GM23338 (cell line): Measurements from ENCODE around the gene MMP17. TPM values are rescaled to one million over a fixed set of nuclear protein-coding genes. Genes with fewer than 3 reads are reported as not detected.

Experiments used
- ATAC-seq: fragments of 200-7000 bp; cut with Tn5 transposase; 3 replicates; pipeline ENCODE4 v1.9.1; 2020
- DNase-seq: peaks from one replicate; pipeline ENCODE4 v3.0.0-alpha.2; 2015; ENCODE audit warnings: low spot score
- H2AFZ ChIP-seq: fragments of 200-600 bp; sonication (generic); 2 replicates; pipeline ENCODE4 v1.8.0; 2016; ENCODE audit warnings: antibody characterized with exemption, mild to moderate bottlenecking, moderate library complexity
- H3F3A ChIP-seq: fragments of 200-600 bp; sonication (generic); replicated peaks from 2 replicates; pipeline ENCODE4 v1.8.0; 2017; ENCODE audit warnings: antibody characterized with exemption, mixed run types, low read depth
- H3K27ac ChIP-seq: fragments of 200-600 bp; sonication (generic); 2 replicates; pipeline ENCODE4 v1.6.1; 2016; ENCODE audit warnings: low read depth
- H3K27me3 ChIP-seq: fragments of 200-600 bp; sonication (generic); 2 replicates; pipeline ENCODE4 v1.8.0; 2016; ENCODE audit warnings: mild to moderate bottlenecking, mixed run types, moderate library complexity; ENCODE audit not compliant: insufficient read depth
- H3K36me3 ChIP-seq: fragments of 200-600 bp; sonication (generic); 2 replicates; pipeline ENCODE4 v1.8.0; 2016; ENCODE audit warnings: mild to moderate bottlenecking; ENCODE audit not compliant: insufficient read depth
- H3K4me1 ChIP-seq: fragments of 200-600 bp; sonication (generic); 2 replicates; pipeline ENCODE4 v1.8.0; 2016; ENCODE audit warnings: mild to moderate bottlenecking, moderate library complexity; ENCODE audit not compliant: insufficient read depth
- H3K4me2 ChIP-seq: fragments of 200-600 bp; sonication (generic); 2 replicates; pipeline ENCODE4 v1.7.1; 2017; ENCODE audit warnings: mixed run types
- H3K4me3 ChIP-seq: fragments of 200-600 bp; sonication (generic); 2 replicates; pipeline ENCODE4 v1.6.1; 2016; ENCODE audit warnings: mixed run types
- H3K79me2 ChIP-seq: fragments of 200-600 bp; sonication (generic); replicated peaks from 2 replicates; pipeline ENCODE4 v1.8.0; 2017; ENCODE audit warnings: mild to moderate bottlenecking; ENCODE audit not compliant: insufficient read depth
- H3K9me2 ChIP-seq: fragments of 200-600 bp; sonication (generic); 2 replicates; pipeline ENCODE4 v1.8.0; 2017; ENCODE audit not compliant: insufficient read depth
- H4K20me1 ChIP-seq: fragments of 200-600 bp; sonication (generic); replicated peaks from 2 replicates; pipeline ENCODE4 v1.8.0; 2017; ENCODE audit warnings: mild to moderate bottlenecking; ENCODE audit not compliant: insufficient read depth
- H3K27ac Mint-ChIP-seq: 2 replicates; pipeline ENCODE4 v1.8.0; 2020; ENCODE audit warnings: inconsistent platforms, mild to moderate bottlenecking, moderate library complexity, mixed read lengths
- H3K27me3 Mint-ChIP-seq: 3 replicates; pipeline ENCODE4 v1.8.0; 2022; ENCODE audit warnings: low read depth, mild to moderate bottlenecking, moderate library complexity, mixed read lengths, inconsistent platforms; ENCODE audit not compliant: insufficient read depth, poor library complexity
- H3K36me3 Mint-ChIP-seq: 3 replicates; pipeline ENCODE4 v1.8.0; 2021; ENCODE audit warnings: low read depth, mild to moderate bottlenecking, inconsistent platforms, moderate library complexity, mixed read lengths
- H3K4me1 Mint-ChIP-seq: 3 replicates; pipeline ENCODE4 v1.8.0; 2020; ENCODE audit warnings: mild to moderate bottlenecking, inconsistent platforms, mixed read lengths
- H3K4me3 Mint-ChIP-seq: 3 replicates; pipeline ENCODE4 v1.8.0; 2021; ENCODE audit warnings: moderate library complexity, mild to moderate bottlenecking, inconsistent platforms, mixed read lengths
- H3K9me3 Mint-ChIP-seq: 3 replicates; pipeline ENCODE4 v1.8.0; 2020; ENCODE audit warnings: moderate library complexity, mild to moderate bottlenecking, inconsistent platforms, mixed read lengths
- CREB1 ChIP-seq: fragments of 250-450 bp; sonication (Bioruptor Pico); IDR thresholded peaks from 2 replicates; pipeline ENCODE4 v1.5.0; 2020; ENCODE audit warnings: low read depth, mild to moderate bottlenecking, moderate library complexity
- CTCF ChIP-seq, 2 experiments: fragments of 200-600 bp in 1 of 2; sonication (generic) in 1 of 2; conservative IDR thresholded peaks; 2 replicates each; pipeline versions ENCODE4 v1.5.1 to v1.6.1; 2016 to 2017; ENCODE audit warnings: antibody characterized with exemption in 2 of 2, low read depth in 2 of 2, mild to moderate bottlenecking in 2 of 2, moderate library complexity in 1 of 2
- ETS1 ChIP-seq: IDR thresholded peaks from 2 replicates; pipeline ENCODE4 v1.6.1; 2016; ENCODE audit warnings: antibody characterized with exemption
- EZH2 ChIP-seq: fragments of 200-600 bp; sonication (generic); IDR thresholded peaks from one replicate; pipeline ENCODE4 v1.8.0; 2017; ENCODE audit warnings: antibody characterized with exemption, mild to moderate bottlenecking, low read depth; ENCODE audit not compliant: unreplicated experiment
- EZH2phosphoT487 ChIP-seq: fragments of 200-600 bp; sonication (generic); IDR thresholded peaks from one replicate; pipeline ENCODE4 v1.8.1; 2018; ENCODE audit warnings: antibody characterized with exemption; ENCODE audit not compliant: unreplicated experiment
- JUNB ChIP-seq: IDR thresholded peaks from one replicate; pipeline ENCODE4 v1.6.1; 2016; ENCODE audit warnings: antibody characterized with exemption; ENCODE audit not compliant: unreplicated experiment
- NANOG ChIP-seq: IDR thresholded peaks from 2 replicates; pipeline ENCODE4 v1.6.1; 2016; ENCODE audit warnings: antibody characterized with exemption, borderline replicate concordance
- POLR2AphosphoS5 ChIP-seq: IDR thresholded peaks from 2 replicates; pipeline ENCODE4 v1.6.1; 2016; ENCODE audit warnings: antibody characterized with exemption, low read depth
- REST ChIP-seq: IDR thresholded peaks from one replicate; pipeline ENCODE4 v1.6.1; 2018; ENCODE audit warnings: antibody characterized with exemption; ENCODE audit not compliant: unreplicated experiment
- STAT1 ChIP-seq: IDR thresholded peaks from one replicate; pipeline ENCODE4 v1.6.1; 2016; ENCODE audit warnings: antibody characterized with exemption; ENCODE audit not compliant: unreplicated experiment
- ZNF114 ChIP-seq: fragments of 250-450 bp; sonication (Bioruptor Pico); IDR thresholded peaks from 2 replicates; pipeline ENCODE4 v1.5.0; 2020; ENCODE audit warnings: mild to moderate bottlenecking, moderate library complexity
- ZNF331 ChIP-seq: fragments of 250-450 bp; sonication (Bioruptor Pico); IDR thresholded peaks from 2 replicates; pipeline ENCODE4 v1.5.0; 2020; ENCODE audit warnings: low read depth, mild to moderate bottlenecking, moderate library complexity
- ZNF462 ChIP-seq: fragments of 250-450 bp; sonication (Bioruptor Pico); IDR thresholded peaks from 2 replicates; pipeline ENCODE4 v1.5.0; 2020; ENCODE audit warnings: mild to moderate bottlenecking, moderate library complexity
- polyA plus RNA-seq: library from polyadenylated mRNA; unstranded; fragments of >200 nt; fragmentation: Nextera tagmentation; extraction: Ambion mirVana; gene quantifications from 2 replicates; pipeline ENCODE4 v1.2.1, GENCODE V29; 2016
- total RNA-seq: library from RNA; depleted of rRNA; stranded (reverse); fragments of >200 nt; shearing (Covaris generic); gene quantifications from 2 replicates; pipeline ENCODE4 v1.2.3, GENCODE V29; 2014

The MMP17 gene
- total and polyA plus RNA-seq, 2 experiments from 2014 or later: 10.4 to 48.5 TPM

GRCh38 chr12:131824450-131824849, 3.7 kb upstream of the MMP17 start:
- no peak for DNase-seq
- H3K27ac Mint-ChIP-seq: no peak overlapping the region

More at GRCh38 chr12:131824450-131824849, 3.7 kb upstream of the MMP17 start:
- TF ChIP-seq ZNF462 (CRISPR knock-in tag) (no peak), JUNB (no peak), ZNF114 (CRISPR knock-in tag) (no peak), NANOG (no peak), EZH2phosphoT487 (no peak), POLR2AphosphoS5 (no peak), CREB1 (CRISPR knock-in tag) (no peak), STAT1 (no peak), REST (no peak), ETS1 (no peak), ZNF331 (CRISPR knock-in tag) (no peak), EZH2 (no peak), CTCF (conservative IDR thresholded peaks at IDR 0.05; ENCODE audit: low read depth in 2 of 2) (no peak)
- Histone ChIP-seq H3F3A (no peaks in the 10 kb centered on the region), H2AFZ (no peak overlapping the region), H3K79me2 (no peaks in the 10 kb centered on the region), H3K27me3 (peaks cover 13% of the 10 kb centered on the region), H3K4me1 (peaks cover 2% of the 10 kb centered on the region; the same call in 1 of the 2 replicates), H4K20me1 (no peaks in the 10 kb centered on the region), H3K4me2 (no peak overlapping the region), H3K27ac (no peak overlapping the region), H3K4me3 (no peak overlapping the region), H3K9me2 (no peaks in the 10 kb centered on the region), H3K36me3 (no peaks in the 10 kb centered on the region)
- Mint-ChIP-seq H3K27me3 (peaks cover 7% of the 10 kb centered on the region), H3K4me3 (no peak overlapping the region), H3K9me3 (no peaks in the 10 kb centered on the region), H3K36me3 (no peaks in the 10 kb centered on the region; the same call in 2 of the 3 replicates), H3K4me1 (0 out of 3 replicates have a peak, but pooled peaks cover 6% of the 10 kb centered on the region)
- no peak for ATAC-seq
